Uterus (tissue), 2 donors: ENCODE measurements around the gene PRKX.

Source experiments
- CTCF ChIP-seq, 4 experiments: fragments of 200-600 bp in 2 of 4; fragments of 450-650 bp in 2 of 4; sonication (generic) in 2 of 4; IDR thresholded peaks; one replicate each; pipeline ENCODE4 v1.5.1; 2016 to 2019; ENCODE audit warnings: antibody characterized with exemption in 4 of 4, mild to moderate bottlenecking in 2 of 4, moderate library complexity in 1 of 4
- POLR2A ChIP-seq, 2 donors: fragments of 450-650 bp; IDR thresholded peaks; one replicate each; pipeline ENCODE4 v1.6.1; 2016; ENCODE audit warnings: antibody characterized with exemption in 2 of 2, mild to moderate bottlenecking in 1 of 2, moderate library complexity in 1 of 2

- TF ChIP-seq CTCF (IDR thresholded peaks at IDR 0.05) (no peak), POLR2A (IDR thresholded peaks at IDR 0.05) (no peak)
Measured at GRCh38 chrX:3648084-3648483, 65.4 kb downstream of the PRKX start.
